Activated CD8-positive, alpha-beta T cell treated with anti-CD3 and anti-CD28 coated beads for 36 hours (primary cell): ENCODE results near the gene EIF6. TPM values are rescaled to one million over a fixed set of nuclear protein-coding genes. Genes with fewer than 3 reads are reported as not detected.

Experiments used
- ATAC-seq: fragments of 200-7000 bp; cut with Tn5 transposase; one replicate; pipeline ENCODE4 v1.10.0; 2021; ENCODE audit warnings: mild to moderate bottlenecking, moderate library complexity
- CTCF ChIA-PET: fragments of 350-600 bp; sonication (Branson Sonifier 250); formaldehyde crosslinking; loops from one replicate; lab custom pipeline; 2021; ENCODE audit warnings: antibody characterized with exemption; lab: Charles Lee
- POLR2A ChIA-PET: fragments of 350-600 bp; sonication (Branson Sonifier 250); formaldehyde crosslinking; loops from one replicate; lab custom pipeline; 2021; ENCODE audit warnings: antibody characterized with exemption; lab: Charles Lee
- DNase-seq: peaks from one replicate; pipeline ENCODE4 v3.0.0-alpha.2; 2020
- H3K27ac Mint-ChIP-seq: one replicate; pipeline ENCODE4 v1.8.0; 2021; ENCODE audit warnings: mild to moderate bottlenecking, mixed read lengths
- H3K27me3 Mint-ChIP-seq: one replicate; pipeline ENCODE4 v1.8.0; 2021; ENCODE audit warnings: mixed read lengths
- H3K36me3 Mint-ChIP-seq: one replicate; pipeline ENCODE4 v1.8.0; 2021; ENCODE audit warnings: low read depth, mixed read lengths
- H3K4me1 Mint-ChIP-seq: one replicate; pipeline ENCODE4 v1.8.0; 2021; ENCODE audit warnings: low read depth, mixed read lengths
- H3K4me3 Mint-ChIP-seq: one replicate; pipeline ENCODE4 v1.8.0; 2021; ENCODE audit warnings: mild to moderate bottlenecking, moderate library complexity, mixed read lengths
- H3K9me3 Mint-ChIP-seq: one replicate; pipeline ENCODE4 v1.8.0; 2021; ENCODE audit warnings: mixed read lengths
- CTCF ChIP-seq: fragments of 200-600 bp; IDR thresholded peaks from one replicate; pipeline ENCODE4 v1.8.0; 2022; ENCODE audit warnings: antibody characterized with exemption, mild to moderate bottlenecking
- intact Hi-C: fragments of 100-400 bp; cut with micrococcal nuclease; formaldehyde crosslinking; loops from one replicate; pipeline ENCODE4 v1.10.0; 2022
- total RNA-seq, 2 experiments: library from RNA; stranded (reverse); gene quantifications; one replicate each; pipeline ENCODE4 v1.2.3, GENCODE V29; 2021

The EIF6 gene
- total RNA-seq, 2 experiments from 2014 or later = 132 to 144 TPM

GRCh38 chr20:35314816-35315631, 30.5 kb upstream of the EIF6 start:
- intact Hi-C loops = no loop called here
- ChIA-PET CTCF (interaction anchor here (1.9 to 6.1 kb wide), 3 partner anchors 10 to 16 kb away, joined by 5 to 37 read pairs (median 22); no protein-coding TSS in a partner anchor), POLR2A (no interaction called here)
- Mint-ChIP-seq H3K4me1 (peaks cover 54% of the 10 kb centered on the region), H3K27me3 (no peaks in the 10 kb centered on the region), H3K9me3 (no peaks in the 10 kb centered on the region), H3K4me3 (no peak overlapping the region), H3K36me3 (peaks cover 25% of the 10 kb centered on the region), H3K27ac (peak overlapping the region; percentile 51)
- DNase-seq (no peak), ATAC-seq (peak; percentile 19)
- TF ChIP-seq CTCF = no peak

GRCh38 chr20:35312318-35312717, 27.7 kb upstream of the EIF6 start:
- intact Hi-C loops = no loop called here
- H3K36me3 Mint-ChIP-seq = peaks cover 26% of the 10 kb centered on the region
- POLR2A ChIA-PET = no interaction called here
- H3K27ac Mint-ChIP-seq = peak overlapping the region; percentile 49
- no peaks in the 10 kb centered on the region for H3K9me3 Mint-ChIP-seq
- TF ChIP-seq CTCF = no peak
- DNase-seq = peak; percentile 39
- CTCF ChIA-PET = interaction anchor here (3.4 to 6.0 kb wide), 2 partner anchors 7 to 17 kb away, joined by 22 to 31 read pairs; no protein-coding TSS in a partner anchor
- H3K4me3 Mint-ChIP-seq = no peak overlapping the region
- no peaks in the 10 kb centered on the region for H3K27me3 Mint-ChIP-seq
- peaks cover 49% of the 10 kb centered on the region for H3K4me1 Mint-ChIP-seq
- ATAC-seq = peak; percentile 46

GRCh38 chr20:35311822-35312221, 27.2 kb upstream of the EIF6 start:
- DNase-seq (no peak), ATAC-seq (no peak)
- Mint-ChIP-seq H3K27ac (peak overlapping the region; percentile 49), H3K36me3 (peaks cover 26% of the 10 kb centered on the region), H3K4me1 (peaks cover 54% of the 10 kb centered on the region), H3K4me3 (no peak overlapping the region), H3K9me3 (no peaks in the 10 kb centered on the region), H3K27me3 (no peaks in the 10 kb centered on the region)
- ChIA-PET CTCF (interaction anchor here (6.0 kb wide), 1 partner anchor 18 kb away, joined by 31 read pairs; no protein-coding TSS in a partner anchor), POLR2A (interaction anchor here (1.6 kb wide), 1 partner anchor 13 kb away, joined by 4 read pairs; no protein-coding TSS in a partner anchor)
- no peak for TF ChIP-seq CTCF
- intact Hi-C loops = no loop called here

- POLR2A ChIA-PET = interaction anchor here (1.6 kb wide), 1 partner anchor 13 kb away, joined by 4 read pairs; no protein-coding TSS in a partner anchor
- Mint-ChIP-seq H3K9me3 (no peaks in the 10 kb centered on the region), H3K36me3 (peaks cover 26% of the 10 kb centered on the region), H3K4me1 (peaks cover 58% of the 10 kb centered on the region), H3K27ac (peak overlapping the region; percentile 49), H3K27me3 (no peaks in the 10 kb centered on the region), H3K4me3 (no peak overlapping the region)
- no peak for TF ChIP-seq CTCF
- intact Hi-C loops = no loop called here
- DNase-seq = peak; percentile 88
- CTCF ChIA-PET = interaction anchor here (0.8 to 6.0 kb wide), 3 partner anchors 18 to 153 kb away, joined by 3 to 31 read pairs (median 3); partner anchors contain the start of gene EIF6
- peak; percentile 78 for ATAC-seq
Observed at GRCh38 chr20:35311409-35311808, 26.8 kb upstream of the EIF6 start.
